Liver (tissue), 2 donors: ENCODE measurements around the gene RRP12.

Experiments used
- CTCF ChIP-seq: fragments of 150-350 bp; IDR thresholded peaks from 2 replicates; pipeline ENCODE4 v1.5.1; 2017; ENCODE audit warnings: improper control_type of control experiment, low read depth, low read length; ENCODE audit not compliant: missing input control
- YY1 ChIP-seq: IDR thresholded peaks from 2 replicates; pipeline ENCODE4 v1.6.1; 2016; ENCODE audit warnings: antibody characterized with exemption, mild to moderate bottlenecking
- donor health status: healthy.

DNA sequence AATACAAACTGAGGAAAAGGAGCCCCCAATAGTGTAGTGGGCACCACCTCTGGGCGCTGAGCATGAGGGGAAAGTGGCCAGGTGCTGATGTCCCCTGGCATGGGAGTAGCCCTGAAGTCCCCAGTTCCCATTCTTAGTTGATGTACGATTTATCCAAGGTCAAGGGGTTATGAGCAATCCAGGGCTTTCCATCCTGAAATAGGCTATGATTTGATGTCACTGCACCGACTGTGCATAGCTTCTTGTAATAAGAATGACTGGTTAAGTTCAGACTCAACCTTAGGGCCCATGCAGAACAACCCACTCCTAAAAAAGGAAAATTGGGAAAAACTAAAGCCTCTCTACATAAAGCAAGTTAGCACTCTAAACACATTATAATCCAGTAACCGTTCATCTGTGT lies 77.6 kb downstream of the RRP12 start:
- no peak for TF ChIP-seq CTCF
- no peak for TF ChIP-seq YY1
